ENCODE measurements around the gene ZNF541. TPM values are rescaled to one million over a fixed set of nuclear protein-coding genes. Genes with fewer than 3 reads are reported as not detected.

Gene ZNF541
- total RNA-seq, 5 donors from 2014 or later (not counting 1 experiment from before 2014, with no cell fraction given) = 0.58 to 1.1 (median 0.65) TPM

GRCh38 chr19:47564081-47564480, 8.9 kb downstream of the ZNF541 start:
- no peak overlapping the region for H3K27ac Mint-ChIP-seq
- CTCF ChIA-PET = no interaction called here
- WGBS (ENCODE audit: insufficient coverage) = 67% methylated on average over 1 of the region's 3 CpGs
- ATAC-seq (replicated peaks in 1 of 4) (no peak), DNase-seq (no peak)
- H3K4me3 Mint-ChIP-seq = no peak overlapping the region
- POLR2A ChIA-PET = no interaction called here
- H3K4me3 ChIP-seq (ENCODE audit: control insufficient read depth in 1 of 2, extremely low read depth in 1 of 2, low read length in 1 of 2) = no peak overlapping the region
- no peaks in the 10 kb centered on the region for H3K27me3 ChIP-seq (replicated peaks in 1 of 2; ENCODE audit: control insufficient read depth in 2 of 2, extremely low read depth in 1 of 2, insufficient read depth in 2 of 2, low read length in 1 of 2)
- no peaks in the 10 kb centered on the region for H3K9me3 Mint-ChIP-seq
- no peaks in the 10 kb centered on the region for H3K9me3 ChIP-seq
- no peaks in the 10 kb centered on the region for H3K4me1 ChIP-seq (ENCODE audit: control insufficient read depth in 1 of 2, extremely low read depth in 1 of 2, insufficient read depth in 2 of 2, low read length in 2 of 2)
- H3K4me1 Mint-ChIP-seq = peaks cover 0 to 2% (median 0%) of the 10 kb centered on the region in 3 donors
- no peaks in the 10 kb centered on the region for H3K36me3 Mint-ChIP-seq
- no peaks in the 10 kb centered on the region for H3K36me3 ChIP-seq (ENCODE audit: control insufficient read depth in 2 of 2, extremely low read depth in 1 of 2, insufficient read depth in 1 of 2, low read length in 1 of 2)
- H3K27me3 Mint-ChIP-seq = no peaks in the 10 kb centered on the region
- no peak overlapping the region for H3K27ac ChIP-seq (ENCODE audit: low read length)

- ATAC-seq (replicated peaks in 1 of 4) (no peak), DNase-seq (no peak)
- H3K36me3 ChIP-seq (ENCODE audit: control insufficient read depth in 2 of 2, extremely low read depth in 1 of 2, insufficient read depth in 1 of 2, low read length in 1 of 2) = no peaks in the 10 kb centered on the region
- H3K27me3 ChIP-seq (replicated peaks in 1 of 2; ENCODE audit: control insufficient read depth in 2 of 2, extremely low read depth in 1 of 2, insufficient read depth in 2 of 2, low read length in 1 of 2) = no peaks in the 10 kb centered on the region
- no peak overlapping the region for H3K27ac ChIP-seq (ENCODE audit: low read length)
- Mint-ChIP-seq H3K4me1 (peaks cover 0 to 2% (median 0%) of the 10 kb centered on the region in 3 donors), H3K9me3 (no peaks in the 10 kb centered on the region), H3K36me3 (no peaks in the 10 kb centered on the region), H3K4me3 (no peak overlapping the region), H3K27me3 (no peaks in the 10 kb centered on the region), H3K27ac (no peak overlapping the region)
- H3K4me1 ChIP-seq (ENCODE audit: control insufficient read depth in 1 of 2, extremely low read depth in 1 of 2, insufficient read depth in 2 of 2, low read length in 2 of 2) = no peaks in the 10 kb centered on the region
- POLR2A ChIA-PET = interaction anchor here in 1 of 2 donors (0.6 to 0.7 kb wide), 2 partner anchors 58 to 989 kb away, joined by 3 read pairs; no protein-coding TSS in a partner anchor
- H3K9me3 ChIP-seq = no peaks in the 10 kb centered on the region
- CTCF ChIA-PET = interaction anchor here in 1 of 2 donors (1.1 kb wide), 1 partner anchor 105 kb away, joined by 5 read pairs; no protein-coding TSS in a partner anchor
- H3K4me3 ChIP-seq (ENCODE audit: control insufficient read depth in 1 of 2, extremely low read depth in 1 of 2, low read length in 1 of 2) = no peak overlapping the region
- WGBS (ENCODE audit: insufficient coverage) = 100% methylated on average over 3 of the region's 7 CpGs
Measured at GRCh38 chr19:47561440-47562057, 11.4 kb downstream of the ZNF541 start.

GRCh38 chr19:47560999-47561398, 11.9 kb downstream of the ZNF541 start:
- Histone ChIP-seq H3K4me3 (ENCODE audit: control insufficient read depth in 1 of 2, extremely low read depth in 1 of 2, low read length in 1 of 2) (no peak overlapping the region), H3K9me3 (no peaks in the 10 kb centered on the region), H3K4me1 (ENCODE audit: control insufficient read depth in 1 of 2, extremely low read depth in 1 of 2, insufficient read depth in 2 of 2, low read length in 2 of 2) (no peaks in the 10 kb centered on the region), H3K27ac (ENCODE audit: low read length) (no peak overlapping the region), H3K36me3 (ENCODE audit: control insufficient read depth in 2 of 2, extremely low read depth in 1 of 2, insufficient read depth in 1 of 2, low read length in 1 of 2) (no peaks in the 10 kb centered on the region), H3K27me3 (replicated peaks in 1 of 2; ENCODE audit: control insufficient read depth in 2 of 2, extremely low read depth in 1 of 2, insufficient read depth in 2 of 2, low read length in 1 of 2) (no peaks in the 10 kb centered on the region)
- no CpG with 5 or more reads among the region's 2 CpGs for WGBS (ENCODE audit: insufficient coverage)
- no peaks in the 10 kb centered on the region for H3K9me3 Mint-ChIP-seq
- no peak overlapping the region for H3K27ac Mint-ChIP-seq
- ATAC-seq (replicated peaks in 1 of 4) (no peak), DNase-seq (no peak)
- no peaks in the 10 kb centered on the region for H3K27me3 Mint-ChIP-seq
- H3K36me3 Mint-ChIP-seq = no peaks in the 10 kb centered on the region
- H3K4me3 Mint-ChIP-seq = no peak overlapping the region
- POLR2A ChIA-PET = interaction anchor here in 1 of 2 donors (0.7 kb wide), 1 partner anchor 988 kb away, joined by 3 read pairs; no protein-coding TSS in a partner anchor
- peaks cover 0 to 2% (median 0%) of the 10 kb centered on the region in 3 donors for H3K4me1 Mint-ChIP-seq
- CTCF ChIA-PET = interaction anchor here in 1 of 2 donors (1.1 kb wide), 1 partner anchor 105 kb away, joined by 5 read pairs; no protein-coding TSS in a partner anchor

GRCh38 chr19:47550129-47550528, 22.8 kb downstream of the ZNF541 start:
- ChIA-PET CTCF (no interaction called here), POLR2A (no interaction called here)
- Mint-ChIP-seq H3K27me3 (no peaks in the 10 kb centered on the region), H3K4me3 (no peak overlapping the region), H3K4me1 (peaks cover 0 to 2% (median 2%) of the 10 kb centered on the region in 3 donors), H3K36me3 (no peaks in the 10 kb centered on the region), H3K9me3 (no peaks in the 10 kb centered on the region), H3K27ac (no peak overlapping the region)
- H3K4me3 ChIP-seq (ENCODE audit: control insufficient read depth in 1 of 2, extremely low read depth in 1 of 2, low read length in 1 of 2) = no peak overlapping the region
- peaks cover 0 to 10% of the 10 kb centered on the region in 2 experiments for H3K27me3 ChIP-seq (replicated peaks in 1 of 2; ENCODE audit: control insufficient read depth in 2 of 2, extremely low read depth in 1 of 2, insufficient read depth in 2 of 2, low read length in 1 of 2)
- DNase-seq (no peak), ATAC-seq (replicated peaks in 1 of 4) (no peak)
- no peaks in the 10 kb centered on the region for H3K36me3 ChIP-seq (ENCODE audit: control insufficient read depth in 2 of 2, extremely low read depth in 1 of 2, insufficient read depth in 1 of 2, low read length in 1 of 2)
- peaks cover 0 to 7% of the 10 kb centered on the region in 2 experiments for H3K4me1 ChIP-seq (ENCODE audit: control insufficient read depth in 1 of 2, extremely low read depth in 1 of 2, insufficient read depth in 2 of 2, low read length in 2 of 2)
- no peaks in the 10 kb centered on the region for H3K9me3 ChIP-seq
- no peak overlapping the region for H3K27ac ChIP-seq (ENCODE audit: low read length)
- WGBS (ENCODE audit: insufficient coverage) = 91% methylated on average over 4 of the region's 4 CpGs

GRCh38 chr19:47549261-47549862, 23.6 kb downstream of the ZNF541 start:
- no peak overlapping the region for H3K27ac Mint-ChIP-seq
- Histone ChIP-seq H3K4me3 (ENCODE audit: control insufficient read depth in 1 of 2, extremely low read depth in 1 of 2, low read length in 1 of 2) (no peak overlapping the region), H3K27ac (ENCODE audit: low read length) (no peak overlapping the region), H3K36me3 (ENCODE audit: control insufficient read depth in 2 of 2, extremely low read depth in 1 of 2, insufficient read depth in 1 of 2, low read length in 1 of 2) (no peaks in the 10 kb centered on the region), H3K4me1 (ENCODE audit: control insufficient read depth in 1 of 2, extremely low read depth in 1 of 2, insufficient read depth in 2 of 2, low read length in 2 of 2) (peaks cover 0 to 12% of the 10 kb centered on the region in 2 experiments), H3K27me3 (replicated peaks in 1 of 2; ENCODE audit: control insufficient read depth in 2 of 2, extremely low read depth in 1 of 2, insufficient read depth in 2 of 2, low read length in 1 of 2) (peaks cover 0 to 18% of the 10 kb centered on the region in 2 experiments), H3K9me3 (no peaks in the 10 kb centered on the region)
- ChIA-PET CTCF (no interaction called here), POLR2A (no interaction called here)
- no peaks in the 10 kb centered on the region for H3K36me3 Mint-ChIP-seq
- no peak for DNase-seq
- no peak overlapping the region for H3K4me3 Mint-ChIP-seq
- H3K9me3 Mint-ChIP-seq = no peaks in the 10 kb centered on the region
- 63% methylated on average over 5 of the region's 13 CpGs for WGBS (ENCODE audit: insufficient coverage)
- H3K4me1 Mint-ChIP-seq = peaks cover 0 to 5% (median 2%) of the 10 kb centered on the region in 3 donors
- no peak for ATAC-seq (replicated peaks in 1 of 4)
- H3K27me3 Mint-ChIP-seq = peaks cover 0 to under 1% of the 10 kb centered on the region in 2 donors

- CTCF ChIA-PET = no interaction called here
- 60% methylated on average over 1 of the region's 2 CpGs for WGBS (ENCODE audit: insufficient coverage)
- Mint-ChIP-seq H3K27ac (no peak overlapping the region), H3K36me3 (no peaks in the 10 kb centered on the region), H3K4me1 (peaks cover 0 to 7% (median 2%) of the 10 kb centered on the region in 3 donors), H3K9me3 (no peaks in the 10 kb centered on the region), H3K27me3 (peaks cover 0 to 6% of the 10 kb centered on the region in 2 donors), H3K4me3 (no peak overlapping the region)
- ATAC-seq (replicated peaks in 1 of 4) (no peak), DNase-seq (no peak)
- Histone ChIP-seq H3K27me3 (replicated peaks in 1 of 2; ENCODE audit: control insufficient read depth in 2 of 2, extremely low read depth in 1 of 2, insufficient read depth in 2 of 2, low read length in 1 of 2) (peaks cover 0 to 30% of the 10 kb centered on the region in 2 experiments), H3K27ac (ENCODE audit: low read length) (no peak overlapping the region), H3K4me3 (ENCODE audit: control insufficient read depth in 1 of 2, extremely low read depth in 1 of 2, low read length in 1 of 2) (no peak overlapping the region), H3K9me3 (no peaks in the 10 kb centered on the region), H3K36me3 (ENCODE audit: control insufficient read depth in 2 of 2, extremely low read depth in 1 of 2, insufficient read depth in 1 of 2, low read length in 1 of 2) (no peaks in the 10 kb centered on the region), H3K4me1 (ENCODE audit: control insufficient read depth in 1 of 2, extremely low read depth in 1 of 2, insufficient read depth in 2 of 2, low read length in 2 of 2) (peaks cover 0 to 17% of the 10 kb centered on the region in 2 experiments)
- POLR2A ChIA-PET = no interaction called here
Measured at GRCh38 chr19:47547199-47547598, 25.7 kb downstream of the ZNF541 start.

All from T-cell (primary cell).